Smooth muscle cell of the coronary artery (primary cell): ENCODE results near the gene CERS6. TPM values are rescaled to one million over a fixed set of nuclear protein-coding genes. Genes with fewer than 3 reads are reported as not detected.

ENCODE experiments used
- total RNA-seq: library from RNA; depleted of rRNA; stranded (reverse); fragments of >200 nt; gene quantifications from 2 replicates; pipeline ENCODE4 v1.2.3, GENCODE V29; 2014; ENCODE audit warnings: low replicate concordance

Gene CERS6, protein sequence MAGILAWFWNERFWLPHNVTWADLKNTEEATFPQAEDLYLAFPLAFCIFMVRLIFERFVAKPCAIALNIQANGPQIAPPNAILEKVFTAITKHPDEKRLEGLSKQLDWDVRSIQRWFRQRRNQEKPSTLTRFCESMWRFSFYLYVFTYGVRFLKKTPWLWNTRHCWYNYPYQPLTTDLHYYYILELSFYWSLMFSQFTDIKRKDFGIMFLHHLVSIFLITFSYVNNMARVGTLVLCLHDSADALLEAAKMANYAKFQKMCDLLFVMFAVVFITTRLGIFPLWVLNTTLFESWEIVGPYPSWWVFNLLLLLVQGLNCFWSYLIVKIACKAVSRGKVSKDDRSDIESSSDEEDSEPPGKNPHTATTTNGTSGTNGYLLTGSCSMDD
- 4.1 and 9.0 TPM in 2 replicates for total RNA-seq

DNA sequence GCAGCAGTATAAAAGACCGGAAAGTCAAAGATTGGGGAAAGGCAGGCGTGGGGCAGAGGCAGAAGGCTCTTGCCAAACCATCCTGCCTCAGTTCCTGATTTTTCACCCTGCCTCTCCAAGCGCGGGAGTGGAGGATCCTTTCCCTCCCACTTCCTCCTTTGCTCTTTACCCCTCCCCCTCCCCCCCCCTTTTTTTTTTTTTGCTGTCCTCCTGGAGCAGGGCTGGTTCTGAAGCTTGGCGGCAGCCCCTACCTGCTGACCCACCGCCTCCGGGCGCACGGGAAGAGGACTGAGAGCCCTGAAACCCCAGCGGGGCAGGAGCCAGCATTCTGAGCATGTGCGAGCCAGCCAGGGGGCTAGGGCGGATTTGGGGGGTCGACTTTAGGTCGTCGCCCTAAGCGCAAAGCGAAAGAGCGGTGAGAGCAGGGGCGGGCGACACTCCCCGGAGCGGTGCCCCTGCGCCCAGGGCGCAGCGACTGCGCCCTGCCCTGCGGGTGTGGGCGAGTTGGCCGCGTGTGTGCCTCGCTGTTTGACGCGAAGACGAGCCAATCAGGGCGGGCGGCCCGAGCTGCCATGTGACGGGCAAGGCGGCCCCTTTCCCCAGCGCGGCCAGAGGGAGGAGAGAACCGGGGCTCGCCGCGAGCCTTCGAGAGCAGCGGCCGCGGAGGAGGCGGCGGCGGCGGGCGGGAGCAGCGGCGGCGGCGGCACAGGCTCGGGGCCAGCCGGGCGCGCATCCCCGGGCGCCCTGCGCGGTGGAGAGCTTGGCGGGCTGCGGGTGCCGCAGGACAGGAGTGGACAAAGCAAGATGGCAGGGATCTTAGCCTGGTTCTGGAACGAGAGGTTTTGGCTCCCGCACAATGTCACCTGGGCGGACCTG lies at the start of gene CERS6:
Gene CERS6 (plus strand): TSS at position 628 of the 876 bp plus-strand sequence. CDS start 177 bp downstream, at position 805.

DNA sequence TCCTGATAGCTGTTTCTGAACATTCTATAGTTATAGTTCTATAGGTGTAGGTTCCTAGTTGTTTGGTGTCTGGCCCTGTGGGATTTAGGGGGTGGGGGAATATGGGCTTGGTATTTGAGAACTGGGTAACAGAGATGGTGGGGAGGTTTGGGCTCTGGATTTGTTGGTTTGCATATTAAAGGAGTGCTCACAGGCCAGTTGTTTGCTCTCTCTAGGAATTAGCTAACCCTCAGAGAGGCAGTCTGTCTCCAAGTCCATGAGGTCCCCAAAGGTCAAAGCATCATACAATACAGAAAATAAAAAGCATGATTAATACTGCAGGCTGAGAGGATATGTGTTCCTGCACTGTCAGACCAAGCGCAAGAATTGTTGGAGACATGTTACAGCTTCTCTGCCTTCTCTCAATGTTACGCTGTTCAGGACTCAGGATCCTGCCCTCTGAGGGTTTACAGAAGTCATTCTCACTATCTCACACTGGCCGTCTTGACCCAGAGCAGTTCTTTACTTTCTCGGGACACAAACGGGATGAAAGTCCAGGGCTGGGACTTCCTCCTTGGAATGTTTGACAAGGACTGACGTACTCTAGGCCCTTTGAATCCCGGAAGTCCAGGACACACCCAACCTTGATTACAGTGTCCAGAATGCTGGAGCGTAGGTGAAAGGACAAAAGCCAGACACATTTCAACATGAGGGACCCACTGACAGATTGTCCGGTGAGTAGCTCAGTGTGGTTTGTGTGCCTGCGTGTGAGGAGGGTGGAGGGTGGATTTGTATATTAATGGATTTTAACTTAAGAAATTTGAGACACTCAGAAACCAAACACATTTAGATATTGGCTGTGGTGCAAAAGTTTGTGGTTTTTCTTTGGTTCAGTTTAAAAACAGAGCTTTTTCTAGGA lies 346.1 kb downstream of the CERS6 start, which contains the start of gene NOSTRIN:
Gene NOSTRIN (plus strand): TSS at position 677 of the 898 bp plus-strand sequence. CDS start 10 bp downstream, at position 687.

Other genes starting within 250 kb of the CERS6 start
- gene STK39, start 208.7 kb upstream of the CERS6 start, total RNA-seq: 6.0 and 9.3 TPM in 2 replicates